ENCODE measurements around the gene NAA80. TPM values are rescaled to one million over a fixed set of nuclear protein-coding genes. Genes with fewer than 3 reads are reported as not detected.

NAA80 gene
- total and polyA plus RNA-seq, 2 of the 13 experiments (the other 11 are each of a cell fraction or from before 2014, with no cell fraction given) = 3.4 to 8.7 TPM

DNA sequence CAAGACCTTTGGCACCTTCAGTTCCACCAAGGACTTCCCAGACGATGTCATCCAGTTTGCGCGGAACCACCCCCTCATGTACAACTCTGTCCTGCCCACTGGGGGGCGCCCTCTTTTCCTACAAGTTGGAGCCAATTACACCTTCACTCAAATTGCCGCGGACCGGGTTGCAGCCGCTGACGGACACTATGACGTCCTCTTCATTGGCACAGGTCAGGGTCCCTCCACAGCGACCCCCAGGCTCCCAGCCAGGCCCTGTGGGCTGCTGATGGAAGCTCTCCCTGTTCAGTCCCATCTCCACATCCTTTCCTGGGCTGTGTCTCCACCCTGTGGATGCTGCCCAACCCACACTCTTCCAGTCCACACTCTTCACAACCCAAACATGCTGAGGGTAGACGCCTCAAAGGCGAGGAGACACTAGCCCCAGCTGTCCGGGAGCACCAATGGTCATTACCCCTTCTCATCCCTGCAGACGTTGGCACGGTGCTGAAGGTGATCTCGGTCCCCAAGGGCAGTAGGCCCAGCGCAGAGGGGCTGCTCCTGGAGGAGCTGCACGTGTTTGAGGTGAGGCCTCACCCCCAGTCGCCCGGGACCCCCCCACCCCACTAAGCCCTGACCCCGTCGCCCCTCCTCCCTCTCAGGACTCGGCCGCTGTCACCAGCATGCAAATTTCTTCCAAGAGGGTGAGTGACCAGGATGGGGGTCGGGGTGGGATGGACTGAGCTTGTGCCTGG, 24.7 kb downstream of the NAA80 start (continued):
- TF ChIP-seq, protein P1, sequence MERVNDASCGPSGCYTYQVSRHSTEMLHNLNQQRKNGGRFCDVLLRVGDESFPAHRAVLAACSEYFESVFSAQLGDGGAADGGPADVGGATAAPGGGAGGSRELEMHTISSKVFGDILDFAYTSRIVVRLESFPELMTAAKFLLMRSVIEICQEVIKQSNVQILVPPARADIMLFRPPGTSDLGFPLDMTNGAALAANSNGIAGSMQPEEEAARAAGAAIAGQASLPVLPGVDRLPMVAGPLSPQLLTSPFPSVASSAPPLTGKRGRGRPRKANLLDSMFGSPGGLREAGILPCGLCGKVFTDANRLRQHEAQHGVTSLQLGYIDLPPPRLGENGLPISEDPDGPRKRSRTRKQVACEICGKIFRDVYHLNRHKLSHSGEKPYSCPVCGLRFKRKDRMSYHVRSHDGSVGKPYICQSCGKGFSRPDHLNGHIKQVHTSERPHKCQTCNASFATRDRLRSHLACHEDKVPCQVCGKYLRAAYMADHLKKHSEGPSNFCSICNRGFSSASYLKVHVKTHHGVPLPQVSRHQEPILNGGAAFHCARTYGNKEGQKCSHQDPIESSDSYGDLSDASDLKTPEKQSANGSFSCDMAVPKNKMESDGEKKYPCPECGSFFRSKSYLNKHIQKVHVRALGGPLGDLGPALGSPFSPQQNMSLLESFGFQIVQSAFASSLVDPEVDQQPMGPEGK (CRISPR knock-in tag; IDR thresholded peaks at IDR 0.05) = peak; percentile 44; the same call in 1 of the 2 replicates
- TF ChIP-seq TCF7L2 (IDR thresholded peaks at IDR 0.05; ENCODE audit: low read depth, low read length) (no peak), ZNF607 (CRISPR knock-in tag; IDR thresholded peaks at IDR 0.05; ENCODE audit: borderline replicate concordance) (no peak), REXO4 (CRISPR knock-in tag; IDR thresholded peaks at IDR 0.05; ENCODE audit: borderline replicate concordance) (no peak), HOXA7 (CRISPR knock-in tag; IDR thresholded peaks at IDR 0.05) (no peak), HNRNPL (IDR thresholded peaks at IDR 0.05; ENCODE audit: low read depth, low read length) (0 out of 2 replicates have a peak, but pooled peaks have one; percentile 3), GTF3A (CRISPR knock-in tag; conservative IDR thresholded peaks at IDR 0.05) (no peak), ZNF337 (CRISPR knock-in tag; IDR thresholded peaks at IDR 0.05; ENCODE audit: borderline replicate concordance, low read depth) (no peak), GATAD1 (CRISPR knock-in tag; IDR thresholded peaks at IDR 0.05) (no peak)
- TF ChIP-seq, protein P2, sequence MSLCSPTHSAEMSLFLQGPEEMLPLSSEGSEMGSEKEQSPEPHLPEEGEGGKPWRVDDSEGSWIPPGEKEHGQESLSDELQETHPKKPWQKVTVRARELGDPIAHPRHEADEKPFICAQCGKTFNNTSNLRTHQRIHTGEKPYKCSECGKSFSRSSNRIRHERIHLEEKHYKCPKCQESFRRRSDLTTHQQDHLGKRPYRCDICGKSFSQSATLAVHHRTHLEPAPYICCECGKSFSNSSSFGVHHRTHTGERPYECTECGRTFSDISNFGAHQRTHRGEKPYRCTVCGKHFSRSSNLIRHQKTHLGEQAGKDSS (CRISPR knock-in tag; IDR thresholded peaks at IDR 0.05; ENCODE audit: borderline replicate concordance, low read depth) = no peak
- TF ChIP-seq, protein P3, sequence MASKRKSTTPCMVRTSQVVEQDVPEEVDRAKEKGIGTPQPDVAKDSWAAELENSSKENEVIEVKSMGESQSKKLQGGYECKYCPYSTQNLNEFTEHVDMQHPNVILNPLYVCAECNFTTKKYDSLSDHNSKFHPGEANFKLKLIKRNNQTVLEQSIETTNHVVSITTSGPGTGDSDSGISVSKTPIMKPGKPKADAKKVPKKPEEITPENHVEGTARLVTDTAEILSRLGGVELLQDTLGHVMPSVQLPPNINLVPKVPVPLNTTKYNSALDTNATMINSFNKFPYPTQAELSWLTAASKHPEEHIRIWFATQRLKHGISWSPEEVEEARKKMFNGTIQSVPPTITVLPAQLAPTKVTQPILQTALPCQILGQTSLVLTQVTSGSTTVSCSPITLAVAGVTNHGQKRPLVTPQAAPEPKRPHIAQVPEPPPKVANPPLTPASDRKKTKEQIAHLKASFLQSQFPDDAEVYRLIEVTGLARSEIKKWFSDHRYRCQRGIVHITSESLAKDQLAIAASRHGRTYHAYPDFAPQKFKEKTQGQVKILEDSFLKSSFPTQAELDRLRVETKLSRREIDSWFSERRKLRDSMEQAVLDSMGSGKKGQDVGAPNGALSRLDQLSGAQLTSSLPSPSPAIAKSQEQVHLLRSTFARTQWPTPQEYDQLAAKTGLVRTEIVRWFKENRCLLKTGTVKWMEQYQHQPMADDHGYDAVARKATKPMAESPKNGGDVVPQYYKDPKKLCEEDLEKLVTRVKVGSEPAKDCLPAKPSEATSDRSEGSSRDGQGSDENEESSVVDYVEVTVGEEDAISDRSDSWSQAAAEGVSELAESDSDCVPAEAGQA (IDR thresholded peaks at IDR 0.05; ENCODE audit: low read depth) = no peak
- TF ChIP-seq, protein P3 (CRISPR knock-in tag; IDR thresholded peaks at IDR 0.05; ENCODE audit: borderline replicate concordance) = no peak
- TF ChIP-seq, protein P4, sequence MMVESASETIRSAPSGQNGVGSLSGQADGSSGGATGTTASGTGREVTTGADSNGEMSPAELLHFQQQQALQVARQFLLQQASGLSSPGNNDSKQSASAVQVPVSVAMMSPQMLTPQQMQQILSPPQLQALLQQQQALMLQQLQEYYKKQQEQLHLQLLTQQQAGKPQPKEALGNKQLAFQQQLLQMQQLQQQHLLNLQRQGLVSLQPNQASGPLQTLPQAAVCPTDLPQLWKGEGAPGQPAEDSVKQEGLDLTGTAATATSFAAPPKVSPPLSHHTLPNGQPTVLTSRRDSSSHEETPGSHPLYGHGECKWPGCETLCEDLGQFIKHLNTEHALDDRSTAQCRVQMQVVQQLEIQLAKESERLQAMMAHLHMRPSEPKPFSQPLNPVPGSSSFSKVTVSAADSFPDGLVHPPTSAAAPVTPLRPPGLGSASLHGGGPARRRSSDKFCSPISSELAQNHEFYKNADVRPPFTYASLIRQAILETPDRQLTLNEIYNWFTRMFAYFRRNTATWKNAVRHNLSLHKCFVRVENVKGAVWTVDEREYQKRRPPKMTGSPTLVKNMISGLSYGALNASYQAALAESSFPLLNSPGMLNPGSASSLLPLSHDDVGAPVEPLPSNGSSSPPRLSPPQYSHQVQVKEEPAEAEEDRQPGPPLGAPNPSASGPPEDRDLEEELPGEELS (CRISPR knock-in tag; IDR thresholded peaks at IDR 0.05) = no peak
- TF ChIP-seq, protein P5, sequence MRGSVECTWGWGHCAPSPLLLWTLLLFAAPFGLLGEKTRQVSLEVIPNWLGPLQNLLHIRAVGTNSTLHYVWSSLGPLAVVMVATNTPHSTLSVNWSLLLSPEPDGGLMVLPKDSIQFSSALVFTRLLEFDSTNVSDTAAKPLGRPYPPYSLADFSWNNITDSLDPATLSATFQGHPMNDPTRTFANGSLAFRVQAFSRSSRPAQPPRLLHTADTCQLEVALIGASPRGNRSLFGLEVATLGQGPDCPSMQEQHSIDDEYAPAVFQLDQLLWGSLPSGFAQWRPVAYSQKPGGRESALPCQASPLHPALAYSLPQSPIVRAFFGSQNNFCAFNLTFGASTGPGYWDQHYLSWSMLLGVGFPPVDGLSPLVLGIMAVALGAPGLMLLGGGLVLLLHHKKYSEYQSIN (CRISPR knock-in tag; IDR thresholded peaks at IDR 0.05; ENCODE audit: borderline replicate concordance) = no peak
- TF ChIP-seq, protein P6, sequence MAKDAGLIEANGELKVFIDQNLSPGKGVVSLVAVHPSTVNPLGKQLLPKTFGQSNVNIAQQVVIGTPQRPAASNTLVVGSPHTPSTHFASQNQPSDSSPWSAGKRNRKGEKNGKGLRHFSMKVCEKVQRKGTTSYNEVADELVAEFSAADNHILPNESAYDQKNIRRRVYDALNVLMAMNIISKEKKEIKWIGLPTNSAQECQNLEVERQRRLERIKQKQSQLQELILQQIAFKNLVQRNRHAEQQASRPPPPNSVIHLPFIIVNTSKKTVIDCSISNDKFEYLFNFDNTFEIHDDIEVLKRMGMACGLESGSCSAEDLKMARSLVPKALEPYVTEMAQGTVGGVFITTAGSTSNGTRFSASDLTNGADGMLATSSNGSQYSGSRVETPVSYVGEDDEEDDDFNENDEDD (CRISPR knock-in tag; IDR thresholded peaks at IDR 0.05; ENCODE audit: borderline replicate concordance) = no peak
